GM18505 (cell line): ENCODE measurements around the gene KEL.

ENCODE experiments used
- ATAC-seq: cut with Tn5 transposase; IDR thresholded peaks from one replicate; pipeline ENCODE4 v1.9.1; 2021; ENCODE audit not compliant: unreplicated experiment
- POLR2A ChIP-seq: IDR thresholded peaks from 4 replicates; pipeline ENCODE4 v1.6.1; 2011; ENCODE audit warnings: borderline replicate concordance; ENCODE audit not compliant: insufficient read depth, insufficient read length; ENCODE audit errors: extremely low read depth

Gene KEL

GRCh38 chr7:142961973-142962926, at the start of gene KEL:
Gene KEL, minus strand, starts transcription at chr7:142962363. Its CDS starts 157 bp downstream, at chr7:142962206.
- no peak for TF ChIP-seq POLR2A
- ATAC-seq, result no peak

GRCh38 chr7:143008007-143008901, 46.1 kb upstream of the KEL start:
- no peak for TF ChIP-seq POLR2A
- peak; percentile 91 for ATAC-seq

GRCh38 chr7:143005632-143006260, 43.6 kb upstream of the KEL start:
- no peak for ATAC-seq
- TF ChIP-seq POLR2A, result no peak

- peak; percentile 55 for ATAC-seq
- no peak for TF ChIP-seq POLR2A
These were observed 41.4 kb upstream of the KEL start for GRCh38 chr7:143003393-143004051.

GRCh38 chr7:143002898-143003297, 40.7 kb upstream of the KEL start:
- ATAC-seq, result no peak
- no peak for TF ChIP-seq POLR2A

- no peak for ATAC-seq
- TF ChIP-seq POLR2A, result no peak
These were observed 39.9 kb upstream of the KEL start for GRCh38 chr7:143002106-143002505.

GRCh38 chr7:143000648-143001047, 38.5 kb upstream of the KEL start:
- TF ChIP-seq POLR2A, result no peak
- no peak for ATAC-seq

- ATAC-seq, result no peak
These were observed 37.6 kb upstream of the KEL start for GRCh38 chr7:142999793-143000192.

GRCh38 chr7:142998966-142999365, 36.8 kb upstream of the KEL start:
- ATAC-seq, result no peak
- no peak for TF ChIP-seq POLR2A

More at GRCh38 chr7:142999793-143000192, 37.6 kb upstream of the KEL start:
- TF ChIP-seq POLR2A, result no peak

GRCh38 chr7:142997456-142997989, 35.4 kb upstream of the KEL start:
- TF ChIP-seq POLR2A, result no peak
- no peak for ATAC-seq

GRCh38 chr7:142992427-142992826, 30.3 kb upstream of the KEL start:
- no peak for TF ChIP-seq POLR2A
- ATAC-seq, result no peak

- no peak for TF ChIP-seq POLR2A
- no peak for ATAC-seq
These were observed 22.1 kb upstream of the KEL start for GRCh38 chr7:142984297-142984696.
